Measurements from ENCODE around the gene SERTM1.

GRCh38 chr13:36713887-36714286 is 40.1 kb downstream of the SERTM1 start:
- no peak for TF ChIP-seq EZH2 (IDR thresholded peaks at IDR 0.05; ENCODE audit: insufficient read depth, poor library complexity, severe bottlenecking)
- TF ChIP-seq EZH2phosphoT487 (IDR thresholded peaks at IDR 0.05; ENCODE audit: insufficient read depth, low read depth): no peak

Data from GM23248 (cell line).